H1 (cell line): ENCODE results near the gene ONECUT2. TPM values are rescaled to one million over a fixed set of nuclear protein-coding genes. Genes with fewer than 3 reads are reported as not detected.

ENCODE experiments used
- CTCF ChIA-PET: fragments of 300-600 bp; sonication (Branson Sonifier 250); formaldehyde crosslinking; loops from one replicate; lab custom pipeline; 2021; ENCODE audit not compliant: partially characterized antibody; lab: Charles Lee
- POLR2A ChIA-PET: fragments of 300-600 bp; sonication (Branson Sonifier 250); formaldehyde crosslinking; loops from one replicate; lab custom pipeline; 2021; ENCODE audit warnings: inconsistent platforms; ENCODE audit not compliant: partially characterized antibody; lab: Charles Lee
- DNase-seq, 2 experiments: peaks; one replicate each; pipeline versions ENCODE4 v3.0.0 to v3.0.0-alpha.2; 2010 to 2022; ENCODE audit warnings: low spot score in 2 of 2, low read depth in 1 of 2, mixed read lengths in 1 of 2
- FAIRE-seq: peaks from 2 replicates; lab custom pipeline; 2011; peaks lifted over from hg19 to GRCh38; lab: Jason Lieb, UNC
- H2AFZ ChIP-seq: 2 replicates; pipeline ENCODE4 v1.8.1; 2012; ENCODE audit warnings: low read length, inconsistent platforms
- H2AK5ac ChIP-seq: 2 replicates; pipeline ENCODE4 v1.6.1; 2013; ENCODE audit warnings: low read depth, low read length
- H2BK120ac ChIP-seq: replicated peaks from 2 replicates; pipeline ENCODE3; 2013; ENCODE audit warnings: low read depth, low read length, inconsistent platforms
- H2BK12ac ChIP-seq: 2 replicates; pipeline ENCODE4 v1.6.1; 2013; ENCODE audit warnings: low read depth, low read length
- H2BK15ac ChIP-seq: 2 replicates; pipeline ENCODE4 v1.6.1; 2013; ENCODE audit warnings: low read length
- H2BK20ac ChIP-seq: 2 replicates; pipeline ENCODE4 v1.6.1; 2013; ENCODE audit warnings: low read length
- H2BK5ac ChIP-seq: 2 replicates; pipeline ENCODE4 v1.6.1; 2013; ENCODE audit warnings: low read depth, low read length
- H3K14ac ChIP-seq: 2 replicates; pipeline ENCODE4 v1.6.1; 2013; ENCODE audit warnings: inconsistent platforms; ENCODE audit not compliant: insufficient read length
- H3K18ac ChIP-seq: 2 replicates; pipeline ENCODE4 v1.6.1; 2013; ENCODE audit warnings: low read length; ENCODE audit errors: extremely low read depth
- H3K23ac ChIP-seq: 2 replicates; pipeline ENCODE4 v1.6.1; 2013; ENCODE audit warnings: inconsistent platforms; ENCODE audit not compliant: insufficient read length
- H3K23me2 ChIP-seq: 2 replicates; pipeline ENCODE4 v1.6.1; 2013; ENCODE audit warnings: low read depth, low read length
- H3K27ac ChIP-seq: 2 replicates; pipeline ENCODE4 v1.6.1; 2011; ENCODE audit warnings: low read depth, low read length, inconsistent platforms
- H3K27me3 ChIP-seq, 4 experiments: replicated peaks in 1 of 4; 1 replicate in 1 of 4; 2 replicates in 3 of 4; pipeline versions ENCODE4 v1.6.1 to v1.8.1; 2011 to 2013; ENCODE audit warnings: low read length in 3 of 4, mild to moderate bottlenecking in 3 of 4, inconsistent platforms in 2 of 4, mixed read lengths in 2 of 4, moderate library complexity in 1 of 4; ENCODE audit not compliant: control insufficient read depth in 3 of 4, insufficient read depth in 3 of 4; ENCODE audit errors: extremely low read depth in 1 of 4
- H3K36me3 ChIP-seq, 4 experiments: 2 replicates each; pipeline versions ENCODE4 v1.6.1 to v1.8.1; 2011 to 2013; ENCODE audit warnings: mild to moderate bottlenecking in 4 of 4, low read length in 3 of 4, moderate library complexity in 2 of 4, control low read depth in 1 of 4, inconsistent platforms in 1 of 4; ENCODE audit not compliant: insufficient read depth in 4 of 4, control insufficient read depth in 2 of 4
- H3K4ac ChIP-seq: replicated peaks from 2 replicates; pipeline ENCODE3; 2013; ENCODE audit warnings: low read length, low read depth, mixed read lengths, inconsistent platforms; ENCODE audit not compliant: insufficient read length
- H3K4me1 ChIP-seq, 4 experiments: replicated peaks in 1 of 4; 1 replicate in 1 of 4; 2 replicates in 3 of 4; pipeline versions ENCODE4 v1.6.1 to v1.8.1; 2011 to 2013; ENCODE audit warnings: low read length in 3 of 4, inconsistent platforms in 2 of 4, mixed read lengths in 1 of 4; ENCODE audit not compliant: insufficient read depth in 4 of 4, control insufficient read depth in 3 of 4
- H3K4me2 ChIP-seq, 2 experiments: 2 replicates each; pipeline versions ENCODE4 v1.6.1 to v1.8.1; 2011 to 2013; ENCODE audit warnings: low read depth in 2 of 2, low read length in 2 of 2, control low read depth in 1 of 2, inconsistent platforms in 1 of 2, mild to moderate bottlenecking in 1 of 2; ENCODE audit not compliant: insufficient read depth in 1 of 2
- H3K4me3 ChIP-seq, 4 experiments: fragments of 200-600, 300-600 bp in 1 of 4; sonication (generic), shearing (Covaris generic), sonication (Bioruptor Twin) in 1 of 4; 2 replicates each; pipeline versions ENCODE4 v1.5.1 to v1.8.1; 2011 to 2016; ENCODE audit warnings: low read length in 4 of 4, low read depth in 3 of 4, control low read depth in 2 of 4, inconsistent platforms in 2 of 4, mild to moderate bottlenecking in 2 of 4, mixed read lengths in 1 of 4, moderate library complexity in 1 of 4; ENCODE audit not compliant: insufficient read depth in 2 of 4; ENCODE audit errors: extremely low read depth in 1 of 4
- H3K56ac ChIP-seq: replicated peaks from 2 replicates; pipeline ENCODE3; 2013; ENCODE audit warnings: low read depth, mild to moderate bottlenecking, mixed read lengths, low read length, inconsistent platforms; ENCODE audit not compliant: insufficient read length
- H3K79me1 ChIP-seq: 2 replicates; pipeline ENCODE4 v1.6.1; 2013; ENCODE audit warnings: low read depth, low read length, control low read depth
- H3K79me2 ChIP-seq, 2 experiments: 2 replicates each; pipeline versions ENCODE4 v1.6.1 to v1.8.1; 2012 to 2013; ENCODE audit warnings: low read length in 2 of 2, mild to moderate bottlenecking in 2 of 2, inconsistent platforms in 1 of 2; ENCODE audit not compliant: insufficient read depth in 2 of 2, control insufficient read depth in 1 of 2
- H3K9ac ChIP-seq, 4 experiments: replicated peaks in 1 of 4; 1 replicate in 1 of 4; 2 replicates in 3 of 4; pipeline versions ENCODE4 v1.6.1 to v1.8.1; 2011 to 2013; ENCODE audit warnings: low read depth in 3 of 4, low read length in 3 of 4, control low read depth in 2 of 4, mild to moderate bottlenecking in 2 of 4, moderate library complexity in 2 of 4, inconsistent platforms in 1 of 4; ENCODE audit errors: extremely low read depth in 1 of 4
- H3K9me3 ChIP-seq, 2 experiments: 2 replicates each; pipeline versions ENCODE4 v1.6.1 to v1.8.1; 2012 to 2013; ENCODE audit warnings: mild to moderate bottlenecking in 2 of 2, moderate library complexity in 2 of 2, control low read depth in 1 of 2, inconsistent platforms in 1 of 2, low read depth in 1 of 2, low read length in 1 of 2, mixed read lengths in 1 of 2; ENCODE audit not compliant: insufficient read depth in 2 of 2
- H4K20me1 ChIP-seq, 2 experiments: replicated peaks in 1 of 2; 2 replicates each; pipeline versions ENCODE3 to v1.8.1; 2011 to 2013; ENCODE audit warnings: inconsistent platforms in 2 of 2, low read length in 2 of 2, mild to moderate bottlenecking in 1 of 2; ENCODE audit not compliant: insufficient read depth in 2 of 2, control insufficient read depth in 1 of 2
- H4K5ac ChIP-seq: 2 replicates; pipeline ENCODE4 v1.6.1; 2013; ENCODE audit warnings: low read length, low read depth, mixed read lengths, inconsistent platforms; ENCODE audit not compliant: insufficient read length
- H4K8ac ChIP-seq: 2 replicates; pipeline ENCODE4 v1.8.0; 2013; ENCODE audit warnings: mild to moderate bottlenecking, moderate library complexity, low read length, inconsistent platforms; ENCODE audit not compliant: insufficient read depth; ENCODE audit errors: extremely low read depth
- H4K91ac ChIP-seq: replicated peaks from 2 replicates; pipeline ENCODE3; 2013; ENCODE audit warnings: low read length, mixed read lengths, inconsistent platforms; ENCODE audit not compliant: insufficient read length
- CHD2 ChIP-seq: IDR thresholded peaks from 2 replicates; pipeline ENCODE4 v1.6.1; 2012; ENCODE audit warnings: low read length, improper control_type of control experiment
- CREB1 ChIP-seq: IDR thresholded peaks from 2 replicates; pipeline ENCODE4 v1.6.1; 2012; ENCODE audit warnings: inconsistent platforms
- GTF2F1 ChIP-seq: IDR thresholded peaks from 2 replicates; pipeline ENCODE4 v1.6.1; 2012; ENCODE audit warnings: low read depth, low read length, improper control_type of control experiment, borderline replicate concordance
- PHF8 ChIP-seq: fragments of 200-600 bp; sonication (generic); conservative IDR thresholded peaks from 2 replicates; pipeline ENCODE4 v1.7.1; 2012; ENCODE audit warnings: low read depth, mild to moderate bottlenecking, inconsistent platforms, low read length, moderate library complexity
- RBBP5 ChIP-seq: IDR thresholded peaks from 2 replicates; pipeline ENCODE4 v1.7.1; 2012; ENCODE audit warnings: low read depth, mild to moderate bottlenecking, inconsistent platforms, low read length, moderate library complexity, borderline replicate concordance
- RXRA ChIP-seq: IDR thresholded peaks from 2 replicates; pipeline ENCODE4 v1.6.1; 2011; ENCODE audit warnings: low read depth, mild to moderate bottlenecking, low read length, moderate library complexity; ENCODE audit not compliant: insufficient read depth
- SIRT6 ChIP-seq: IDR thresholded peaks from one replicate; pipeline ENCODE4 v1.7.1; 2012; ENCODE audit warnings: low read length, inconsistent platforms
- TAF7 ChIP-seq: optimal IDR thresholded peaks from 2 replicates; pipeline ENCODE3; 2011; ENCODE audit warnings: low read depth, mild to moderate bottlenecking, inconsistent platforms, low read length, moderate library complexity, borderline replicate concordance
- TBP ChIP-seq: IDR thresholded peaks from 2 replicates; pipeline ENCODE4 v1.6.1; 2011; ENCODE audit warnings: low read depth, low read length, improper control_type of control experiment
- WGBS, 2 experiments: shearing (Covaris generic) in 1 of 2; methylation state at CpG; one replicate each; pipeline versions ENCODE4 v1.1.6 to v1.1.7; 2013 to 2015; ENCODE audit warnings: low lambda C conversion rate in 2 of 2, mixed read lengths in 2 of 2, inconsistent platforms in 1 of 2, low coverage in 1 of 2, missing lambda C conversion rate in 1 of 2; ENCODE audit not compliant: insufficient replicate concordance in 2 of 2, insufficient coverage in 1 of 2, insufficient read length in 1 of 2; ENCODE audit errors: extremely low coverage in 1 of 2, missing lambda C conversion rate in 1 of 2; 5-methylcytosine and 5-hydroxymethylcytosine counted together
- polyA plus RNA-seq, 7 experiments: library from polyadenylated mRNA; depleted of rRNA in 3 of 7; stranded (reverse) in 5 of 7; unstranded in 2 of 7; fragments of >200 nt in 5 of 7; fragments of 200-250 nt in 2 of 7; gene quantifications; 1 replicate in 5 of 7; 2 replicates in 1 of 7; 4 replicates in 1 of 7; pipeline versions ENCODE4 v1.2.1 to v1.2.3, GENCODE V29; 2011 to 2013; ENCODE audit warnings: missing spikeins in 2 of 7, mixed read lengths in 2 of 7
- total RNA-seq: library from RNA; stranded (reverse); fragmentation: NEBNext Ultra II Directional; extraction: Animal tissue kit (Norgen Biotek cat#: 25700); gene quantifications from 2 replicates; pipeline ENCODE4 v1.2.1, GENCODE V29; 2021
- TF ChIP-seq, protein P1 (sequence below): IDR thresholded peaks from 2 replicates; pipeline ENCODE4 v1.6.1; 2012; ENCODE audit warnings: low read length, inconsistent platforms
- TF ChIP-seq, protein P2 (sequence below): IDR thresholded peaks from 2 replicates; pipeline ENCODE4 v1.6.1; 2012; ENCODE audit warnings: inconsistent platforms

ONECUT2 gene
- total and polyA plus RNA-seq, 2 of the 8 experiments (the other 6 are each of a cell fraction or from before 2014, with no cell fraction given): 0.38 to 1.9 TPM

DNA sequence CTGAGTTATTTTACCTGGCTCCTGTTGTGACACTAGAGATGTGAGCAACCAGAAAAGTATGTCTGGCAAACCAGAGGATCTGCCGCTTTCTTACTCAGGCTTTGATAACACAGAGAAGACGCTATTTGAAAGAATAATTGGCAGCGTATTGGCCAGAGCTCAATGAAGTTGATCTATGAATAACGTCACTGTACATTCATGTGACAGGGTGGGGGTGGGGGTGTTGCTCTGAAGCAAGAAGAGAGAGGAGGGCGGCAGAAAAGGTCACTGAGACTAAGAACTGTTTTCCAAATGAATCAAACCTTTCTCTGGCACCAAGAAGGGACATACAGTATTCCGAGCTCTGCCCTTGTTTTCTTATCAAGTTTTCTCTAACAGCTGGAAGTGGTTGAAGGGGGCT lies 1.7 kb upstream of the ONECUT2 start:
- TF ChIP-seq, protein P1, sequence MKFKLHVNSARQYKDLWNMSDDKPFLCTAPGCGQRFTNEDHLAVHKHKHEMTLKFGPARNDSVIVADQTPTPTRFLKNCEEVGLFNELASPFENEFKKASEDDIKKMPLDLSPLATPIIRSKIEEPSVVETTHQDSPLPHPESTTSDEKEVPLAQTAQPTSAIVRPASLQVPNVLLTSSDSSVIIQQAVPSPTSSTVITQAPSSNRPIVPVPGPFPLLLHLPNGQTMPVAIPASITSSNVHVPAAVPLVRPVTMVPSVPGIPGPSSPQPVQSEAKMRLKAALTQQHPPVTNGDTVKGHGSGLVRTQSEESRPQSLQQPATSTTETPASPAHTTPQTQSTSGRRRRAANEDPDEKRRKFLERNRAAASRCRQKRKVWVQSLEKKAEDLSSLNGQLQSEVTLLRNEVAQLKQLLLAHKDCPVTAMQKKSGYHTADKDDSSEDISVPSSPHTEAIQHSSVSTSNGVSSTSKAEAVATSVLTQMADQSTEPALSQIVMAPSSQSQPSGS: no peak
- TF ChIP-seq, protein P2, sequence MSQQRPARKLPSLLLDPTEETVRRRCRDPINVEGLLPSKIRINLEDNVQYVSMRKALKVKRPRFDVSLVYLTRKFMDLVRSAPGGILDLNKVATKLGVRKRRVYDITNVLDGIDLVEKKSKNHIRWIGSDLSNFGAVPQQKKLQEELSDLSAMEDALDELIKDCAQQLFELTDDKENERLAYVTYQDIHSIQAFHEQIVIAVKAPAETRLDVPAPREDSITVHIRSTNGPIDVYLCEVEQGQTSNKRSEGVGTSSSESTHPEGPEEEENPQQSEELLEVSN: no peak
- TF ChIP-seq RXRA (no peak), PHF8 (no peak), TAF7 (no peak), RBBP5 (no peak), GTF2F1 (no peak), SIRT6 (no peak), CHD2 (no peak), CREB1 (no peak), TBP (no peak)
- ChIA-PET POLR2A (no interaction called here), CTCF (interaction anchor here (1.1 to 2.5 kb wide), 2 partner anchors 9 to 12 kb away, joined by 3 to 7 read pairs; no protein-coding TSS in a partner anchor)
- H3K4me2 ChIP-seq: peak overlapping the region; percentile 61 to 81
- H3K27ac ChIP-seq: no peak overlapping the region
- no peaks in the 10 kb centered on the region for H3K79me2 ChIP-seq
- no peak overlapping the region for H2BK12ac ChIP-seq
- H3K27me3 ChIP-seq: peaks cover 69 to 93% (median 82%) of the 10 kb centered on the region in 4 experiments
- H3K23me2 ChIP-seq: peaks cover 28% of the 10 kb centered on the region
- H4K20me1 ChIP-seq: peaks cover 10 to 18% of the 10 kb centered on the region in 2 experiments
- H2BK5ac ChIP-seq: no peak overlapping the region
- WGBS, 2 experiments: 12% methylated on average over 6 of the region's 6 CpGs; no CpG with 5 or more reads in 1 of the 2 experiments
- no peak overlapping the region for H3K18ac ChIP-seq
- peak overlapping the region in 1 of 4 experiments; percentile 67; a peak in 3 of 8 replicates for H3K4me3 ChIP-seq
- no peak overlapping the region for H2BK15ac ChIP-seq
- H2AK5ac ChIP-seq: no peak overlapping the region
- no peak overlapping the region for H3K23ac ChIP-seq
- no peak for DNase-seq
- no peak overlapping the region for H3K9ac ChIP-seq
- H4K5ac ChIP-seq: no peak overlapping the region
- FAIRE-seq: no peak
- peaks cover 11 to 51% (median 29%) of the 10 kb centered on the region in 4 experiments for H3K4me1 ChIP-seq
- no peak overlapping the region for H2AFZ ChIP-seq
- no peak overlapping the region for H2BK120ac ChIP-seq
- no peak overlapping the region for H3K56ac ChIP-seq
- no peak overlapping the region for H4K91ac ChIP-seq
- no peak overlapping the region for H3K14ac ChIP-seq
- H4K8ac ChIP-seq: no peak overlapping the region
- no peak overlapping the region for H2BK20ac ChIP-seq
- H3K4ac ChIP-seq: no peak overlapping the region
- H3K79me1 ChIP-seq: no peaks in the 10 kb centered on the region
- no peaks in the 10 kb centered on the region for H3K9me3 ChIP-seq
- peaks cover 0 to 13% (median 0%) of the 10 kb centered on the region in 4 experiments; a peak in 1 of 8 replicates for H3K36me3 ChIP-seq
